GM12865 (cell line): Measurements from ENCODE around the gene RUFY3.
A peak's percentile ranks its signal among the peaks of the same experiment; 100 is the strongest.

Source experiments
- DNase-seq: peaks from one replicate; pipeline ENCODE4 v3.0.0; 2010; ENCODE audit warnings: low read depth
- H3K4me3 ChIP-seq: 2 replicates; pipeline ENCODE4 v1.5.1; 2011; ENCODE audit warnings: mild to moderate bottlenecking, low read depth, low read length, control low read depth
- TF ChIP-seq, protein P1 (sequence below): IDR thresholded peaks from 2 replicates; pipeline ENCODE4 v1.5.1; 2011; ENCODE audit warnings: low read length, control low read depth, low read depth, inconsistent platforms; ENCODE audit not compliant: insufficient read depth; ENCODE audit errors: missing control alignments

The RUFY3 gene

DNA sequence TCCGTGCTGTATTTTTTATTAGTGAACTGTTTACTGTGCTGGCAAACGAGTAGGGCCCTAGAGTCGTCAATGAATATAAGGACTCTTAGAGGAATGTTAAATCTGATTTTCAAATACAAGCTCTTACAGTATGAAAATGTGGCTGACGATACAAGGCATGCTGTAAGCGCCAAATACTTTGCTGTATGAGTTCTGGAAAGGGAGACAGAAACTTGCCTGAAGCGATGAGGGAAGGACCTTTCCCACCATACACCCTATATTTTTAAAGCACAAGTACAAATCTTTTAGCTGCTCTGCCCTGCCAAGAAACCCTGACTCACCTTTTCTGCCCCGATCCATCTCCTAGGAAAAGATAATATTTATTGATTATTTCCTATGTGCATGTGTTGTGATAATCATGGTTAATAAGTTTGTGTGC lies 15.7 kb upstream of the RUFY3 start:
- no peak for DNase-seq
- H3K4me3 ChIP-seq = peak overlapping the region; percentile 85
- TF ChIP-seq, protein P1, sequence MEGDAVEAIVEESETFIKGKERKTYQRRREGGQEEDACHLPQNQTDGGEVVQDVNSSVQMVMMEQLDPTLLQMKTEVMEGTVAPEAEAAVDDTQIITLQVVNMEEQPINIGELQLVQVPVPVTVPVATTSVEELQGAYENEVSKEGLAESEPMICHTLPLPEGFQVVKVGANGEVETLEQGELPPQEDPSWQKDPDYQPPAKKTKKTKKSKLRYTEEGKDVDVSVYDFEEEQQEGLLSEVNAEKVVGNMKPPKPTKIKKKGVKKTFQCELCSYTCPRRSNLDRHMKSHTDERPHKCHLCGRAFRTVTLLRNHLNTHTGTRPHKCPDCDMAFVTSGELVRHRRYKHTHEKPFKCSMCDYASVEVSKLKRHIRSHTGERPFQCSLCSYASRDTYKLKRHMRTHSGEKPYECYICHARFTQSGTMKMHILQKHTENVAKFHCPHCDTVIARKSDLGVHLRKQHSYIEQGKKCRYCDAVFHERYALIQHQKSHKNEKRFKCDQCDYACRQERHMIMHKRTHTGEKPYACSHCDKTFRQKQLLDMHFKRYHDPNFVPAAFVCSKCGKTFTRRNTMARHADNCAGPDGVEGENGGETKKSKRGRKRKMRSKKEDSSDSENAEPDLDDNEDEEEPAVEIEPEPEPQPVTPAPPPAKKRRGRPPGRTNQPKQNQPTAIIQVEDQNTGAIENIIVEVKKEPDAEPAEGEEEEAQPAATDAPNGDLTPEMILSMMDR = no peak

GRCh38 chr4:70706516-70706915 lies 15.2 kb upstream of the RUFY3 start:
- TF ChIP-seq, protein P1 = no peak
- H3K4me3 ChIP-seq = peak overlapping the region; percentile 85
- no peak for DNase-seq

DNA sequence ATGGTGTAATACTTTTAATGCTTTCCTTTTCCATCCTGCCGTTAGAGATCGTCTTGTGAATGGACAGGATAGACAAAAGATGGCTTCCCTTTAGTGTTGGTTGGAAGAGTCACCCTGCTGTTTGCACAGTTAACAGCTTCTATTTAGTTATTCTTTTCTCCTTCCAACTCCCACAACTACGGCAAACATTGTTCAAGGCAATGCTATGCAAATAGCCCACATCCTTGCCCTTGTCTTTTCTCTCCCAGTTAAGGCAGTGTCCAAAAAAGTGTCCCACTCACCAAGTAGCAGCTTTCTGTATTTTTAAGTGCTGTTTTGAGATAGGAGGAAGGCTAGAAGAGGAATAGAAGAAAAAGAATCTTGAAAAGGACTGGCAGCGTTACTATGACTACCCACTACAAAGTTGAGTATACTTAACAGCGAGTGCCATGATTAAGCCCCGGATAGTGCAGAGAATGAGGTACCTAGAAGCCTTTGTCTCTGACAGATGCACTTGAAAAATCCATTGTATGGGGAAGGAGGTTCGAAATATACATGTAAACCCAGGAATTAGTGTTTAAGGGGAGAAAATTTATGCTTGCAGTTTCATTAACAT lies 12.1 kb upstream of the RUFY3 start:
- TF ChIP-seq, protein P1 = no peak
- no peak overlapping the region for H3K4me3 ChIP-seq
- no peak for DNase-seq

DNA sequence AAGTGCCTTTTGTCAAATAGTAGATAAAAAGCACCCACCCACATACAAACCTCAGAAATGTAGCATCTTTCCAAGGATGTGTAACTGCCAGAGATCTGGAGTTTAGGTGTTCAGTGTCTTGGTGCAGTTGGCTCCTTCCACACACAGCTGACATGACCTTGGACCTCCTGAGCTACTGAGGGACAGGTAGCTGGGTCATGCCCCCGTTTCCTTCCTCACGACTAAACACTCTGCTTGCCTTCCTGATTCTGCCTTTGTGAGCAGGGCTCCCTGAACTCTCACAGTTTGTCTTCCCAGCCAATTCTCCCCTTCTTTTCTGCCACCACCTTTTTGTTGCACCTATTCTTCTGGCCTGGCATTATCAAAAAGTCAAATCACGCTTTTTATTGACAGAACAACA lies 10.2 kb upstream of the RUFY3 start:
- TF ChIP-seq, protein P1 = no peak
- no peak for DNase-seq
- no peak overlapping the region for H3K4me3 ChIP-seq

- H3K4me3 ChIP-seq = no peak overlapping the region
- TF ChIP-seq, protein P1 = no peak
- no peak for DNase-seq
These were observed 9.6 kb upstream of the RUFY3 start for GRCh38 chr4:70712150-70712549.

GRCh38 chr4:70712604-70713452 lies 8.9 kb upstream of the RUFY3 start:
- TF ChIP-seq, protein P1 = no peak
- DNase-seq = no peak
- H3K4me3 ChIP-seq = peak overlapping the region; percentile 30

DNA sequence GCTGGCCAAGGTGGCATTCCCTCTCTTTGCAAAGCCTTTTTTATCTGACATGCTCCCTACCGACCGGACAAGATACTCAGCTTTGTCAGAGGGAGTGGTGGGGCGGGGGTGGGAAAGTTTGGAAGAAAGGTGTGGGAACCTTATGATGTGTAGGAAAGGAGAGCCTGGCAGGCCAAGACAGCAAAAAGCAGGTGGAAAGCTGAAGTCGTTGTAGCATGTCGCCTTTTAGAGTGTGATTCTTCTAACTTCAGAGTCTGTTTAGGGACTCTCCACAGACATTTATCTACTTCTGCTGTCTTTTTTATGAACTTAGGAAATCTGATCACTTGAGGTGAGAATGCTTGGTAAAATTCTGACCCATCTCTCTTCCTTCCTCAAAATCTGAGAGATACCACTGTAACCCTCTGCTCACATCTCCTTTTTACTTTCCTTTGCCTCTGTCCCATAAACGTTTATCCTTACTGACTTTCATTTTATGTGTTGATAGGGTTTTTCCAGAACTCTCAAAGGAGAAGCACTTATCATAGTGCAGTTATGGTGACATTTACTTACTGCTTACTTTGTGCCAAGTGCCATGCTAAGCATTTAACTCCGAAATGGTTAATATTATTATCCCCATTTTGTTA lies 8.2 kb upstream of the RUFY3 start:
- TF ChIP-seq, protein P1 = no peak
- peak overlapping the region; percentile 30 for H3K4me3 ChIP-seq
- DNase-seq = peak; percentile 41
